DOHH2 (cell line): ENCODE results near the gene ATXN8OS.

Source experiments
- H3F3A ChIP-seq: fragments of 200-600 bp; sonication (generic), shearing (Covaris generic); 2 replicates; pipeline ENCODE4 v1.6.0; 2016; ENCODE audit warnings: antibody characterized with exemption, mild to moderate bottlenecking; ENCODE audit not compliant: control insufficient read depth, insufficient read depth
- H3K27ac ChIP-seq: fragments of 200-600 bp; sonication (generic); 2 replicates; pipeline ENCODE4 v1.5.1; 2014; ENCODE audit warnings: low read depth, mild to moderate bottlenecking, low read length, moderate library complexity
- H3K27me3 ChIP-seq: fragments of 200-600 bp; sonication (generic); 2 replicates; pipeline ENCODE4 v1.6.1; 2014; ENCODE audit warnings: mild to moderate bottlenecking, low read length, mixed read lengths; ENCODE audit not compliant: control insufficient read depth
- H3K36me3 ChIP-seq: fragments of 200-600 bp; sonication (generic); 2 replicates; pipeline ENCODE4 v1.6.1; 2014; ENCODE audit warnings: mild to moderate bottlenecking, low read length, moderate library complexity, mixed read lengths; ENCODE audit not compliant: control insufficient read depth
- H3K4me1 ChIP-seq: fragments of 200-600 bp; sonication (generic); 2 replicates; pipeline ENCODE4 v1.6.1; 2014; ENCODE audit warnings: mild to moderate bottlenecking, low read length, mixed read lengths; ENCODE audit not compliant: control insufficient read depth
- H3K4me2 ChIP-seq: fragments of 200-600 bp; sonication (generic); 2 replicates; pipeline ENCODE4 v1.6.0; 2014; ENCODE audit warnings: mild to moderate bottlenecking, low read length, moderate library complexity
- H3K4me3 ChIP-seq: fragments of 200-600 bp; sonication (generic); 2 replicates; pipeline ENCODE4 v1.5.1; 2014; ENCODE audit warnings: mild to moderate bottlenecking, low read length, mixed read lengths
- H3K79me2 ChIP-seq: fragments of 200-600 bp; sonication (generic); 2 replicates; pipeline ENCODE4 v1.6.1; 2014; ENCODE audit warnings: mild to moderate bottlenecking, low read length, mixed read lengths; ENCODE audit not compliant: control insufficient read depth
- H3K9me2 ChIP-seq: fragments of 200-600 bp; sonication (generic); replicated peaks from 2 replicates; pipeline ENCODE4 v1.6.1; 2014; ENCODE audit warnings: mild to moderate bottlenecking, low read length, mixed read lengths; ENCODE audit not compliant: control insufficient read depth
- H3K9me3 ChIP-seq: fragments of 200-600 bp; sonication (generic); 2 replicates; pipeline ENCODE4 v1.6.1; 2014; ENCODE audit warnings: antibody characterized with exemption, low read length, mixed read lengths; ENCODE audit not compliant: control insufficient read depth, insufficient read depth
- H4K20me1 ChIP-seq: fragments of 200-600 bp; sonication (generic); 2 replicates; pipeline ENCODE4 v1.6.0; 2014; ENCODE audit warnings: low read depth, mild to moderate bottlenecking, antibody characterized with exemption, low read length, moderate library complexity; ENCODE audit not compliant: control insufficient read depth, insufficient read depth
- CTCF ChIP-seq: fragments of 200-600 bp; sonication (generic); IDR thresholded peaks from one replicate; pipeline ENCODE4 v1.5.1; 2014; ENCODE audit warnings: antibody characterized with exemption, mild to moderate bottlenecking, low read depth, low read length; ENCODE audit not compliant: poor library complexity, severe bottlenecking
- EZH2phosphoT487 ChIP-seq: fragments of 200-600 bp; sonication (generic); IDR thresholded peaks from 2 replicates; pipeline ENCODE4 v1.6.1; 2017; ENCODE audit warnings: borderline replicate concordance, mild to moderate bottlenecking, antibody characterized with exemption, low read length, moderate library complexity, mixed read lengths

Gene ATXN8OS

DNA sequence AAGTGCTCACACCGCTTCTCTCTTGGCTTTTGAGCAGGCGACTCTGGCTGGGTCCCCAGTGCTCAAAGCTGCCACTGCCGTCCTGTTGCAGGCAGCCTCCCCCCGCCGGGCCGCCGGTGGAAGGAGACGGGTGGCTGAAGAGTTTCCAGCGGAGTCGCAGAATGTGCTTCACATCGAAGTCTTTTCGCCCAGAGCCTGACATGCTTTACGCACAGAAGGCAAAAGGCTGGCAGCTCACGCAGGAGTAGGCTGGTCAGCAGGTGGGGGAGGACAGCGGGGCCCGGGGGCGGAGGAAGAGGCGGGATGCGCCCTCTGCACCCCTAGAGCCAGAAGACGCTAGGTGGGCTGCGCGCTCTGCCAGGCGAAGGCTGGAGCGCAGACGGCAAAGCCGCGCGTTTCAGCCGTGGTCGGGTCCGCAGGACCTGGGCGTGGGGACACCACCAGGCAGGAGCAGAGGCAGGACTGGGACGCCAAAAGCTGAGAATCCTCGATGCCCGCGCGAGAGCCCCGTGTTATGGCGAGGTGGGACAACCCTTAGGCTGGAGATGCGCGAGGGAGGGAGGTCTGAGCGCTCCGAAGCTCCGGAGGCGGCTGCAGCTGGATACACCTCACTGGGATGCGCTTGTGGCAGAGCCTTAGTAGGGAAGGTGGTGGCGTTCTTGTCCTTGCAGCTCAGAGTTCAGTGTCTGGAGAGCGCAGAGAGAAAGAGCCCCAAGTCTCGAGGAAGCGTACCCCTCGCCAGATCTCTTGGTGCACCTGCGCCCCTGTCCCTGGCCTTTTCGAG is at the start of gene ATXN8OS:
Gene ATXN8OS (plus strand): TSS at position 329 of the 784 bp plus-strand sequence.
- H3K27ac ChIP-seq = no peak within 1 kb of the TSS
- H4K20me1 ChIP-seq = no peaks in the 10 kb centered on the region
- no peaks in the 10 kb centered on the region for H3K4me1 ChIP-seq
- no peaks in the 10 kb centered on the region for H3K79me2 ChIP-seq
- no peak within 1 kb of the TSS for H3K4me2 ChIP-seq
- no peaks in the 10 kb centered on the region for H3K9me2 ChIP-seq
- TF ChIP-seq EZH2phosphoT487 (no peak), CTCF (no peak)
- H3K4me3 ChIP-seq = no peak within 1 kb of the TSS
- H3K27me3 ChIP-seq = no peaks in the 10 kb centered on the region
- no peaks in the 10 kb centered on the region for H3F3A ChIP-seq
- H3K36me3 ChIP-seq = no peaks in the 10 kb centered on the region
- H3K9me3 ChIP-seq = no peaks in the 10 kb centered on the region

DNA sequence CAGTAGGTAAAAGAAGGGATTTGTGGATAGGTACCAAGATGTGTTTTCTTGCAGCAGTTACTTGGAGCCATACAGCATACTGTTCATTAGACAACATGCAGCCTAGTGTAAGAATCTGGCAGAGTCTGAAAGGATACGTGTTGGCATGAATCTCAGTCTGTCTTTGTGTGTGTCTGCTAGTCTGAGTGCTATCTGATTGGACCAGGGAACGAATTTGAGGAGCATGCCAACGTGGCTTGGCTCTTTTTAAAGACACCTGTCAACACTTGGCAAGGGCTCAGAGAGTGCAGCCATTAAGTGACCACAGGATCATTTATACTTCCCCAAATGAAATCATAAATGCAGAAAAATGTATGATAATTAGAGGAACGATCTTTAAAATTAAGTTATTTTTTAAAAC is 27.6 kb upstream of the ATXN8OS start:
- Histone ChIP-seq H4K20me1 (no peaks in the 10 kb centered on the region), H3K27ac (no peak overlapping the region), H3K27me3 (no peaks in the 10 kb centered on the region), H3K36me3 (no peaks in the 10 kb centered on the region), H3K9me2 (no peaks in the 10 kb centered on the region), H3K9me3 (no peaks in the 10 kb centered on the region), H3K4me1 (no peaks in the 10 kb centered on the region), H3F3A (no peaks in the 10 kb centered on the region), H3K4me3 (no peak overlapping the region), H3K4me2 (no peak overlapping the region), H3K79me2 (no peaks in the 10 kb centered on the region)
- TF ChIP-seq EZH2phosphoT487 (no peak), CTCF (no peak)

- Histone ChIP-seq H3K4me2 (no peak overlapping the region), H3K27ac (no peak overlapping the region), H3F3A (no peaks in the 10 kb centered on the region), H4K20me1 (no peaks in the 10 kb centered on the region), H3K9me3 (no peaks in the 10 kb centered on the region), H3K4me1 (no peaks in the 10 kb centered on the region), H3K4me3 (no peak overlapping the region), H3K79me2 (no peaks in the 10 kb centered on the region), H3K36me3 (no peaks in the 10 kb centered on the region), H3K9me2 (no peaks in the 10 kb centered on the region), H3K27me3 (no peaks in the 10 kb centered on the region)
- no peak for TF ChIP-seq CTCF
- TF ChIP-seq EZH2phosphoT487 = no peak
Measured at GRCh38 chr13:70087247-70087646, 20.4 kb upstream of the ATXN8OS start.
